Epithelial cell of prostate (primary cell): ENCODE measurements around the gene UBA6.
"Not testable (repeated sequence)": the region's sequence is repeated elsewhere in the genome, so short reads cannot be mapped to it uniquely, and the experiment has no call there.

Source experiments
- DNase-seq: peaks from one replicate; pipeline ENCODE4 v3.0.0-alpha.2; 2011; ENCODE audit warnings: low read depth, low spot score
- H3K27ac ChIP-seq: fragments of 450-650 bp; 2 replicates; pipeline ENCODE4 v1.5.1; 2017; ENCODE audit warnings: mild to moderate bottlenecking

UBA6 gene

DNA sequence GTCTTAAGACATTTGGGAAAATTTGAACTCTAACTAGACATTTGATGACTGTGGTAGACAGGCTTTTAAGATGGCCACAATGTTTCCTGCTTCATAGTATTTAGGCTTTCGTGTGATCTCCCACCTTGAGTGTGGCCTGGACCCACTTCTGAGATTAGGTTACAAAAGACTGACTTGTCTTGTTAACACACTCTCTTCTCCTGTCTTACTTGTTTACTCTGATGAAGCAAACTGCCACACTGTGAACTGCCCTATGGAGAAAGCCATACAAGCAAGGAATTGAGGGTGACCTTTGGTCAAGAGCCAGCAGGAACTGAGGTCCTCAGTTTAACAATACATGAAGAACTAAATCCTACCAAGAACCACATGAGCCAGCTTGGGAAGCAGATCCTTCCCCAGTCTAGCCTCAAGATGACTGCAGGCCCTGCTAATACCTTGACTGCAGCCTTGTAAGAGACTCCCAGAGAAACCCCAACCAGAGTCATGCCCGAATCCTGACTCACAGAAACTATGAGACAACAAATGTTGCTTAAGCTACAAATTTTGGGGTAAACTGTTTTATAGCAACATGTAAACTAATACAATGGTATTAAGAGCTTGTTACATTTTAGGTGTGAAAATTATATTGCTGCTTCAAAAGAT, 20.3 kb downstream of the UBA6 start:
- H3K27ac ChIP-seq, result peak overlapping the region; percentile 64
- peak; percentile 70 for DNase-seq

GRCh38 chr4:67678612-67679011, 22.3 kb downstream of the UBA6 start:
- no peak overlapping the region for H3K27ac ChIP-seq
- no peak for DNase-seq

DNA sequence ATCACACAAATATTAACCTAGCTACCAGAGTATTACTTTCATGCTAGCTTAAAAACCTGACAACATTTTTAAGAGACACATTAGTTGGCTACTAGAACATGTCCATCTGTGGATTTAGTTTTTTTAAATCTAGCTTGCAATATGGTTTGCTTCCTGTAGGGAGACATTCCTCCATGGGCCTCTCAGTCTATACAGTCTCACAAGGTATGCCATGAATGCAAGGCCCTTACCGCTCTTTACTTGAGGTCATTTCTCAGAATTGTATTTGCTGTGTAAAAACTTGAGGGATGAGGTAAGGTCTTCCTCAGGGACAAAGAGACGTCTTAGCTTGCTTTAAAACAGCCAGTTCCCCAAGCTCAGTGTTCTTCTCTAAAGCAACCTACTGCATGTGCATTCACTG, 26.9 kb downstream of the UBA6 start:
- no peak overlapping the region for H3K27ac ChIP-seq
- DNase-seq, result no peak

- no peak overlapping the region for H3K27ac ChIP-seq
- no peak for DNase-seq
Measured at GRCh38 chr4:67668315-67668714, 32.6 kb downstream of the UBA6 start.

- no peak overlapping the region for H3K27ac ChIP-seq
- no peak for DNase-seq
Measured at GRCh38 chr4:67660418-67660817, 40.5 kb downstream of the UBA6 start.

- no peak for DNase-seq
- H3K27ac ChIP-seq, result peak overlapping the region; percentile 5
Measured at GRCh38 chr4:67659065-67659464, 41.9 kb downstream of the UBA6 start.

DNA sequence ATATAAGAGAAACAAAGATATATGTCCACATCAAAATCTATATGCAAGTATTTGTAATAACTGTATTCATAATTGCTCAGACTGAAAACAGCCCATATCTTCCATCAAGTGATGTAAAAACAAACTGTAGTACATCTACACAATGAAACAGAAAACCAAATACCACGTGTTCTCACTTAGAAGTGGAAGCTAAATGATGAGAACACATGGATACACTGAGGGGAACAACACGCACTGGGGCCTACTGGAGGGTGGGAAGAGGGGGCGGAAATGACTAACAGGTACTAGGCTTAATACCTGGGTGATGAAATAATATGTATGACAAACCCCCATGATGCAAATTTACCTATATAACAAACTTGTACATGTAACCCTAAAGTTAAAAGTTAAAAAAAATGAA, 42.7 kb downstream of the UBA6 start:
- DNase-seq, result no peak
- H3K27ac ChIP-seq, result peak overlapping the region; percentile 5

DNA sequence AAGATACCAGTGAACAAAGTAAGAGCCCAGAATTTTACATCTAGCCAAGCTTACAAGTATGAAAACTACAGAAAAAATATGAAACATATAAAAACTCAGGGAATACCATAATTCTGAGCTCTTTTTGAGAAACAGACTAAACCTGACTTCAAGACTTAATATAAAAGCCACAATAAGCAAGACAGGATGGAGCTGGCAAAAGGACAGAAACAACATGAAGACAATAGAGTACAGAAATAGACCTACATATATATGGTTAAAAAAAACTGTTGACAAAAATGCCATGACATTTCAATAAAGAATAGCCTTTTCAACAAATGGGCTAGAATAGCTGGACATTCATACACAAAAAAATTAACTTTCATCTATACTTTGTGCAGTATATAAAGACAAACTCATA, 49.4 kb downstream of the UBA6 start:
- DNase-seq, result no peak

GRCh38 chr4:67638136-67638535, 62.8 kb downstream of the UBA6 start:
- H3K27ac ChIP-seq, result no peak overlapping the region
- DNase-seq, result no peak

More for the DNA sequence above, 49.4 kb downstream of the UBA6 start:
- H3K27ac ChIP-seq, result no peak overlapping the region

GRCh38 chr4:67636978-67637377, 64.0 kb downstream of the UBA6 start:
- H3K27ac ChIP-seq, DNase-seq: not testable (repeated sequence)

GRCh38 chr4:67635331-67635730, 65.6 kb downstream of the UBA6 start:
- DNase-seq, result no peak
- no peak overlapping the region for H3K27ac ChIP-seq

- DNase-seq, result no peak
Measured at GRCh38 chr4:67634741-67635140, 66.2 kb downstream of the UBA6 start.

GRCh38 chr4:67632492-67632891, 68.5 kb downstream of the UBA6 start:
- DNase-seq, result no peak

More at GRCh38 chr4:67634741-67635140, 66.2 kb downstream of the UBA6 start:
- no peak overlapping the region for H3K27ac ChIP-seq

GRCh38 chr4:67624939-67625338, 76.0 kb downstream of the UBA6 start:
- no peak for DNase-seq
- H3K27ac ChIP-seq, result no peak overlapping the region

More at GRCh38 chr4:67632492-67632891, 68.5 kb downstream of the UBA6 start:
- no peak overlapping the region for H3K27ac ChIP-seq

DNA sequence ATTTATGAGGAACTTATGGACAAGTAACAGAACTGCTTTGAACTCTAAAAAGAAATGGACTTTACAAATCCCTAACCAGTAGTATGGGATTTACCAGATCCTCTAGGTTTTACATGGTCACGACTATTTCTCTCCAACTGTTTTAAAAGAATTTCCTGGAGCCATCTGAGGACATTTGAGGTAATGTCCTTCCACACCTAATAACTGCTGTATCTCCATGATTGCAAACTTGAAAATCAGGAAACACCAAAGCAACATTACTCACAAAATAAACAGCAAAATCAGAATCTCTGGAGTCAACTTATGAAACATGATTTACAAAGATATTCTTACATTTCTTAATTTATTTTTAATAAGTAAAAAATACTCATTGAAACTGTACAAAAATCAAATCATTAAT, 84.5 kb downstream of the UBA6 start:
- peak overlapping the region; percentile 35 for H3K27ac ChIP-seq
- DNase-seq, result no peak

DNA sequence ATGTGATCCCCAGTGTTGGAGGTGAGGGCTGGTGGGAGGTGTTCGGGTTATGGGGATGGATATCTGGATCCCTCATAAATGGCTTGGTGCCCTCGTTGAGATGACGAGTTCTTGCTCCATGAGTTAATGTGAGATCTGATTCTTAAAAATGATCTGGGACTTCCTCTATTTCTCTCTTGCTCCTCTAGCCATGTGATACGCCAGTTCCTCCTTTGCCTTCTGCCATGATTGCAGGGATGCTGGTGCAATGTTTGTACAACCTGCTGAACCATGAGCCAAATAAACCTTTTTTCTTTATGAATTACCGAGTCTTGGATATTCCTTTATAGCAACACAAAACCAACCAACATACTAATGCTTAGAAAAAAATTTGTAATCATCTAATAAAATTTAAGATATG, 85.8 kb downstream of the UBA6 start:
- DNase-seq, result no peak
- H3K27ac ChIP-seq, result no peak overlapping the region

- DNase-seq, result no peak
- no peak overlapping the region for H3K27ac ChIP-seq
Measured at GRCh38 chr4:67614186-67614585, 86.8 kb downstream of the UBA6 start.

GRCh38 chr4:67608027-67608426, 92.9 kb downstream of the UBA6 start:
- no peak for DNase-seq
- H3K27ac ChIP-seq, result no peak overlapping the region

DNA sequence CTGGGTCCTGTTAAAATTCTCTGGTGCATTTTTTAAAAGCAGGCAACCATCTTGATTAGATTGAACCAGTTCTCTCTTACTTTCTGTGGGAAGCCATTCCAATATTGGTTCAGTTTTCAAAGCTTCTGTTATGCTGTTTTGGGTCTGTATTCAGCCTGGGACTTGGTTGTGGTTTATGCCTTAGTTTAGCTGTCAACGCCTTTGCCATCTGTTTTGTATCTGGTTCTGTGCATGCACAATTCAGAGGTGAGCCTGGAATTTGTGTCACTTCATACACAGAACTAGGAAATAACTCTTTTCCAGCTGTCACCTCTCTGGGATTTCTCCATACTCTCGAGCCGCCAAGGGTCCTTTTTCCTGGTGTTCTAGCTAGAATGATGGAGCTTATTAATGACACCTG, 96.2 kb downstream of the UBA6 start:
- no peak for DNase-seq

GRCh38 chr4:67604029-67604381, 97.0 kb downstream of the UBA6 start:
- H3K27ac ChIP-seq, result peak overlapping the region; percentile 55
- DNase-seq, result no peak

More for the DNA sequence above, 96.2 kb downstream of the UBA6 start:
- no peak overlapping the region for H3K27ac ChIP-seq

DNA sequence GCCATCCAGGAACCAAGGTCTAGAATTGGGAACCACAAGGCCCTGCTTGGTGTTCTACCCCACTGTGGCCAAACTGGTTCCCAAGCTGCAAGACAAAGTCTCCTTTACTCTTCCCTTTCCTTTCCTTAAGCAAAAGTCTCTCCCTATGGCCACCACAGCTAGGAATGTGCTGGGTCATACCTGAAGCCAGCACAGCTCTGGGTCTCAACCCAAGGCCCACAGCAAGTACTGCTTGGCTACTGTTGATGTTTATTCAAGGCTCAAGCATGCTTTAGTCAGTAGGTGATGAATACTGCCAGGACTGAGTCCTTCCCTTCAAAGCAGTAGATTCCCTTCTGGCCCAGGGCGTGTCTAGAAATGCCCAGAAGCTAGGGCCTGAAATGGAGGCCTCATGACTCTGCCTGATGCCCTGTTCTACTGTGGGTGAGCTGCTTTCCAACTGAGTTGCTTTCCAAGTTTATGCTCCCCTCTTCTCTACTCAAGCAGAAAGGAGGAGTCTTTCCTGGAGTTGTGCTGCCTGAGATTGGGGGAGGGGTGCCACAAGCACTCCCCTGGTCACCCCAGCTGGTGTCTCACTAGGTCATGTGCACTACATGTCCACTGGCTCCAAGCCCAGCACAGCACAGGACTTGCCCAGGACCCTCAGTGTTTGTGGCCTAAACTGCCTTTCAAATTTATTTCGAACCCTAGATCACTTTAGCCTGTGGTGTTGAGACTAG, 97.5 kb downstream of the UBA6 start:
- peak; percentile 53 for DNase-seq
- H3K27ac ChIP-seq, result peak overlapping the region; percentile 55

DNA sequence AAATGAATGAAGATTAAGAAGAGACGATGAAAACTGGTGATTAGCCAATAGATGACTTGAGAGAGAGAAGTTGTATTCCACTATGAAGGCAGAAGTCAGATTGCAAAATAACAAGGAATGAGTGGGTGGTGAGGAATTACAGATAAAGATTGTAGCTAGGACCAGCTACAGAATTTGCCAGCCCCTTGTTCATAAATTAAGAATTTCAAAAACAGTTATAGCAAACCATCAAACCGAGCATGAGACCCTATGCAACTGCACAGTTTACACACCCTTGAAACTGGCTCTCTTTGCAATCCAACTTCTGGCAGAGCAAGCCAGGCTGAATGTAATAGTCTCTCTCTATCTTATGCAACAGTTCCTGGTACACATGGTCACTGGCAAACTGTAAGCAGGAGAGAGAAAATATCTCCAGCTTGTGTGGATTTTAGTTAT, 107.2 kb downstream of the UBA6 start:
- H3K27ac ChIP-seq, result no peak overlapping the region
- no peak for DNase-seq
